ENCODE measurements around the gene AP5S1. TPM values are rescaled to one million over a fixed set of nuclear protein-coding genes. Genes with fewer than 3 reads are reported as not detected.
A peak's percentile ranks its signal among the peaks of the same experiment; 100 is the strongest.

The AP5S1 gene
- total and polyA plus RNA-seq, 2 of the 13 experiments (the other 11 are each of a cell fraction or from before 2014, with no cell fraction given), result 7.9 to 23.2 TPM

- TF ChIP-seq HMGXB3 (CRISPR knock-in tag; IDR thresholded peaks at IDR 0.05; ENCODE audit: borderline replicate concordance), result peak; percentile 96
- no peak for TF ChIP-seq PRMT3 (CRISPR knock-in tag; IDR thresholded peaks at IDR 0.05; ENCODE audit: borderline replicate concordance, low read depth)
- no peak for TF ChIP-seq IRX3 (CRISPR knock-in tag; IDR thresholded peaks at IDR 0.05; ENCODE audit: borderline replicate concordance, low read depth)
- TF ChIP-seq NFRKB (IDR thresholded peaks at IDR 0.05), result no peak
- TF ChIP-seq ZBTB33 (CRISPR knock-in tag; IDR thresholded peaks at IDR 0.05), result peak; percentile 76
- 0 out of 2 replicates have a peak, but pooled peaks have one; percentile 50 for TF ChIP-seq RELA (CRISPR knock-in tag; IDR thresholded peaks at IDR 0.05)
- TF ChIP-seq SSRP1 (CRISPR knock-in tag; IDR thresholded peaks at IDR 0.05), result no peak
- TF ChIP-seq ZNF224 (CRISPR knock-in tag; IDR thresholded peaks at IDR 0.05), result peak; percentile 80; the same call in 1 of the 2 replicates
- TF ChIP-seq ZNF18 (CRISPR knock-in tag; IDR thresholded peaks at IDR 0.05; ENCODE audit: insufficient replicate concordance), result peak; percentile 16
- peak; percentile 71 for TF ChIP-seq SALL1 (CRISPR knock-in tag; IDR thresholded peaks at IDR 0.05)
- no peak for TF ChIP-seq ZSCAN30 (CRISPR knock-in tag; IDR thresholded peaks at IDR 0.05)
- TF ChIP-seq ELF1 (CRISPR knock-in tag; IDR thresholded peaks at IDR 0.05), result peak; percentile 77
- no peak for TF ChIP-seq BCLAF1 (IDR thresholded peaks at IDR 0.05)
- TF ChIP-seq NFE2 (CRISPR knock-in tag; IDR thresholded peaks at IDR 0.05), result no peak
- no peak for TF ChIP-seq NFE2L2 (IDR thresholded peaks at IDR 0.05; ENCODE audit: low read length)
- TF ChIP-seq ZC3H13 (CRISPR knock-in tag; IDR thresholded peaks at IDR 0.05), result 0 out of 2 replicates have a peak, but pooled peaks have one; percentile 58
Observed at GRCh38 chr20:3795511-3796468, 24.6 kb upstream of the AP5S1 start, which contains the start of gene CDC25B (continued).

Measured in HepG2 (cell line).